Pulmonary artery endothelial cell (primary cell): Measurements from ENCODE around the gene CCDC88A. TPM values are rescaled to one million over a fixed set of nuclear protein-coding genes. Genes with fewer than 3 reads are reported as not detected.
A peak's percentile ranks its signal among the peaks of the same experiment; 100 is the strongest.
"Not testable (repeated sequence)": the region's sequence is repeated elsewhere in the genome, so short reads cannot be mapped to it uniquely, and the experiment has no call there.

Source experiments
- DNase-seq: peaks from one replicate; pipeline ENCODE4 v3.0.0-alpha.2; 2011; ENCODE audit warnings: low read depth, low spot score
- total RNA-seq: library from RNA; depleted of rRNA; stranded (reverse); fragments of >200 nt; gene quantifications from 2 replicates; pipeline ENCODE4 v1.2.3, GENCODE V29; 2014

The CCDC88A gene
- total RNA-seq, result 31.0 and 60.4 TPM in 2 replicates

- DNase-seq, result peak; percentile 95
Measured at GRCh38 chr2:55419679-55420438, at the start of gene CCDC88A. Gene CCDC88A (minus strand): TSS chr2:55419856. CDS start chr2:55419079, 777 bp downstream.

GRCh38 chr2:55461679-55462078 lies 42.0 kb upstream of the CCDC88A start:
- no peak for DNase-seq

- DNase-seq, result no peak
Measured at GRCh38 chr2:55460562-55460961, 40.9 kb upstream of the CCDC88A start.

GRCh38 chr2:55459714-55460274 lies 40.1 kb upstream of the CCDC88A start:
- no peak for DNase-seq

- DNase-seq, result no peak
Measured at GRCh38 chr2:55459279-55459678, 39.6 kb upstream of the CCDC88A start.

GRCh38 chr2:55454121-55454520 lies 34.5 kb upstream of the CCDC88A start:
- DNase-seq, result no peak

GRCh38 chr2:55452879-55453278 lies 33.2 kb upstream of the CCDC88A start:
- DNase-seq, result no peak

GRCh38 chr2:55451699-55452098 lies 32.0 kb upstream of the CCDC88A start:
- DNase-seq, result no peak

- DNase-seq, result not testable (repeated sequence)
Measured at GRCh38 chr2:55450014-55450413, 30.4 kb upstream of the CCDC88A start.

GRCh38 chr2:55442045-55442760 lies 22.5 kb upstream of the CCDC88A start:
- DNase-seq, result not testable (repeated sequence)

- no peak for DNase-seq
Measured at GRCh38 chr2:55441280-55441892, 21.7 kb upstream of the CCDC88A start.

GRCh38 chr2:55439101-55439397 lies 19.4 kb upstream of the CCDC88A start:
- no peak for DNase-seq

- DNase-seq, result no peak
Measured at GRCh38 chr2:55438391-55439100, 18.9 kb upstream of the CCDC88A start.

GRCh38 chr2:55437515-55438390 lies 18.1 kb upstream of the CCDC88A start:
- no peak for DNase-seq

GRCh38 chr2:55431982-55432627 lies 12.4 kb upstream of the CCDC88A start:
- DNase-seq, result no peak

GRCh38 chr2:55430211-55430975 lies 10.7 kb upstream of the CCDC88A start:
- peak; percentile 48 for DNase-seq

- no peak for DNase-seq
Measured at GRCh38 chr2:55428258-55428657, 8.6 kb upstream of the CCDC88A start.

GRCh38 chr2:55425431-55425831 lies 5.8 kb upstream of the CCDC88A start:
- DNase-seq, result no peak
